WI38 (cell line): ENCODE measurements around the gene ERCC6L2.

Source experiments
- H3K4me3 ChIP-seq: 2 replicates; pipeline ENCODE4 v1.5.1; 2011; ENCODE audit warnings: low read depth, mild to moderate bottlenecking, control low read depth, low read length
- CTCF ChIP-seq: IDR thresholded peaks from 2 replicates; pipeline ENCODE4 v1.5.1; 2012; ENCODE audit warnings: low read depth, mild to moderate bottlenecking, control low read depth, low read length

The ERCC6L2 gene

GRCh38 chr9:95953986-95954385 is 78.5 kb downstream of the ERCC6L2 start:
- TF ChIP-seq CTCF: no peak
- H3K4me3 ChIP-seq: no peak overlapping the region

GRCh38 chr9:95954940-95955339 is 79.4 kb downstream of the ERCC6L2 start:
- TF ChIP-seq CTCF: no peak
- H3K4me3 ChIP-seq: no peak overlapping the region

GRCh38 chr9:95962936-95963335 is 87.4 kb downstream of the ERCC6L2 start:
- no peak for TF ChIP-seq CTCF
- no peak overlapping the region for H3K4me3 ChIP-seq

GRCh38 chr9:95963659-95964058 is 88.2 kb downstream of the ERCC6L2 start:
- H3K4me3 ChIP-seq: no peak overlapping the region
- no peak for TF ChIP-seq CTCF

GRCh38 chr9:95966306-95966705 is 90.8 kb downstream of the ERCC6L2 start:
- no peak overlapping the region for H3K4me3 ChIP-seq
- no peak for TF ChIP-seq CTCF

GRCh38 chr9:95970317-95970716 is 94.8 kb downstream of the ERCC6L2 start:
- no peak for TF ChIP-seq CTCF
- no peak overlapping the region for H3K4me3 ChIP-seq

- no peak for TF ChIP-seq CTCF
- no peak overlapping the region for H3K4me3 ChIP-seq
These were observed 96.3 kb downstream of the ERCC6L2 start for GRCh38 chr9:95971815-95972214.
